Body of pancreas (tissue), 4 donors: ENCODE measurements around the gene CEP83. TPM values are rescaled to one million over a fixed set of nuclear protein-coding genes. Genes with fewer than 3 reads are reported as not detected.

Experiments used
- ATAC-seq: fragments of 150-250 bp; one replicate; pipeline ENCODE4 v1.9.1; 2016
- DNase-seq, 4 donors: peaks; one replicate each; pipeline ENCODE4 v3.0.0-alpha.2; 2019
- H3K27ac ChIP-seq, 4 donors: fragments of 200-600 bp; sonication (generic); 1 replicate in 3 of 4; 2 replicates in 1 of 4; pipeline versions ENCODE4 v1.5.1 to v1.6.1; 2016 to 2019; ENCODE audit warnings: mild to moderate bottlenecking in 1 of 4, mixed read lengths in 1 of 4, moderate library complexity in 1 of 4
- H3K27me3 ChIP-seq, 2 donors: fragments of 200-600 bp; sonication (generic); one replicate each; pipeline ENCODE4 v1.6.0; 2016; ENCODE audit warnings: mild to moderate bottlenecking in 1 of 2
- H3K36me3 ChIP-seq, 2 donors: fragments of 200-600 bp; sonication (generic); replicated peaks in 1 of 2; 2 replicates each; pipeline ENCODE4 v1.5.1; 2016; ENCODE audit warnings: low read depth in 2 of 2; ENCODE audit not compliant: insufficient read depth in 1 of 2
- H3K4me1 ChIP-seq: fragments of 200-600 bp; sonication (generic); one replicate; pipeline ENCODE4 v1.6.0; 2016
- H3K4me3 ChIP-seq, 2 donors: fragments of 200-600 bp; sonication (generic); 1 replicate in 1 of 2; 2 replicates in 1 of 2; pipeline ENCODE4 v1.5.1; 2016 to 2019
- H3K9me3 ChIP-seq, 3 donors: fragments of 200-600 bp; sonication (generic); 1 replicate in 2 of 3; 2 replicates in 1 of 3; pipeline ENCODE4 v1.5.1; 2016
- POLR2A ChIP-seq, 3 donors: fragments of 450-650 bp; IDR thresholded peaks; one replicate each; pipeline ENCODE4 v1.6.1; 2016; ENCODE audit warnings: antibody characterized with exemption in 3 of 3, mild to moderate bottlenecking in 2 of 3
- WGBS, 2 donors: methylation state at CpG; one replicate each; pipeline ENCODE4 v1.1.5; 2017; 5-methylcytosine and 5-hydroxymethylcytosine counted together
- intact Hi-C: fragments of 100-400 bp; cut with DNase I; formaldehyde crosslinking; loops from one replicate; pipeline ENCODE4 v1.15.1; 2023
- total RNA-seq, 2 donors: library from RNA; depleted of rRNA; stranded (reverse); fragments of >200 nt; gene quantifications; one replicate each; pipeline ENCODE4 v1.1.0, GENCODE V29; 2016
- TF ChIP-seq, protein P1 (sequence below), 7 experiments: fragments of 450-650 bp in 4 of 7; fragments of 200-600 bp in 3 of 7; sonication (generic) in 3 of 7; IDR thresholded peaks; one replicate each; pipeline ENCODE4 v1.5.1; 2016 to 2019; ENCODE audit warnings: antibody characterized with exemption in 7 of 7

The CEP83 gene
- total RNA-seq, 2 donors from 2014 or later = 41.8 to 48.1 TPM

DNA sequence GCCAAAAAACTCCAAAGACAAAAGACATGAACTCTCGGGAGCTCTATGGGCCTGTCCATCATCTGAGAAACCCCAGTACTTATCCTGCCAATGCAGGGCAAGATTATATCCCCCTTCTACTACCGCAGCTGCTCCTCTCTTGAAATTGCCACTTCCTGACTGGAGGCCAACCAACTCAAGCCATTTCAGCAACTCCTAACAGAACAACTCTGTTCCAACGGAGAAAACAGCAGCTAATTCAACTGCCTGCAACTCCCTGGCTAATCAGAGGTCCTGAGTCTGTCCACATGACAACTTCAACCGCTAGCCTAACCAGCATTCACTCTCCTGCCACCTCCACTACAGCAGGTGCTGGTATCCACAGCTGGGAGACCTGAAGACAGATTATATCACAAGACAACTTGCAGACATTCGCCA is 24.1 kb downstream of the CEP83 start:
- H3K27ac ChIP-seq = peak overlapping the region in 1 of 4 donors; percentile 17
- DNase-seq = peak in 2 of 4 donors; percentile 11 to 42
- 15 to 32% methylated on average over 5 of the region's 5 CpGs for WGBS, 2 donors
- peak; percentile 27 for ATAC-seq
- H3K9me3 ChIP-seq = no peaks in the 10 kb centered on the region
- H3K27me3 ChIP-seq = no peaks in the 10 kb centered on the region
- H3K36me3 ChIP-seq = no peaks in the 10 kb centered on the region
- TF ChIP-seq, protein P1, sequence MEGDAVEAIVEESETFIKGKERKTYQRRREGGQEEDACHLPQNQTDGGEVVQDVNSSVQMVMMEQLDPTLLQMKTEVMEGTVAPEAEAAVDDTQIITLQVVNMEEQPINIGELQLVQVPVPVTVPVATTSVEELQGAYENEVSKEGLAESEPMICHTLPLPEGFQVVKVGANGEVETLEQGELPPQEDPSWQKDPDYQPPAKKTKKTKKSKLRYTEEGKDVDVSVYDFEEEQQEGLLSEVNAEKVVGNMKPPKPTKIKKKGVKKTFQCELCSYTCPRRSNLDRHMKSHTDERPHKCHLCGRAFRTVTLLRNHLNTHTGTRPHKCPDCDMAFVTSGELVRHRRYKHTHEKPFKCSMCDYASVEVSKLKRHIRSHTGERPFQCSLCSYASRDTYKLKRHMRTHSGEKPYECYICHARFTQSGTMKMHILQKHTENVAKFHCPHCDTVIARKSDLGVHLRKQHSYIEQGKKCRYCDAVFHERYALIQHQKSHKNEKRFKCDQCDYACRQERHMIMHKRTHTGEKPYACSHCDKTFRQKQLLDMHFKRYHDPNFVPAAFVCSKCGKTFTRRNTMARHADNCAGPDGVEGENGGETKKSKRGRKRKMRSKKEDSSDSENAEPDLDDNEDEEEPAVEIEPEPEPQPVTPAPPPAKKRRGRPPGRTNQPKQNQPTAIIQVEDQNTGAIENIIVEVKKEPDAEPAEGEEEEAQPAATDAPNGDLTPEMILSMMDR (IDR thresholded peaks at IDR 0.05) = no peak
- no peak for TF ChIP-seq POLR2A (IDR thresholded peaks at IDR 0.05)
- intact Hi-C loops = no loop called here
- H3K4me1 ChIP-seq = peaks cover 26% of the 10 kb centered on the region
- H3K4me3 ChIP-seq = no peak overlapping the region

DNA sequence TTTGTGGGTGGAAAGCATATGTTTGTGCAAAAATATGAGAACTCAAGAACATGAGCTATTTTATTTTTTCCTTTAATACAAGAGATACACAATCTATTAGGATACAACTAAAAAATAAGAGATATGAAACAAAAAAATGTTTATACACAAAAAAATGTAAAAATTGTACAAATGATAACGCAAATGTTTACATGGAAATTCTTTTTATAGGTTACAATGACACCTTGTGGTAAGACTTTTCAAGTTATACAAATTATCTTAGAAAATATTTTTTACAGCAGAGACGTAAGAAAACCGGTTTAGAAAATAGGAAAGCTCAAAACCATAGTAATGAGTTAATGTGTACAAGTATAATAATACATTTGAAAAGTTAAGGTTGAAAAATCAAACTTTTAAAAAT is 25.5 kb downstream of the CEP83 start:
- Histone ChIP-seq H3K27ac (peak overlapping the region in 1 of 4 donors; percentile 44), H3K36me3 (no peaks in the 10 kb centered on the region), H3K4me1 (peaks cover 26% of the 10 kb centered on the region), H3K27me3 (no peaks in the 10 kb centered on the region), H3K9me3 (no peaks in the 10 kb centered on the region), H3K4me3 (no peak overlapping the region)
- DNase-seq (no peak), ATAC-seq (no peak)
- intact Hi-C loops = no loop called here
- TF ChIP-seq, protein P1 (IDR thresholded peaks at IDR 0.05) = peak in 3 of 7 experiments; percentile 20 to 41 (median 22)
- TF ChIP-seq POLR2A (IDR thresholded peaks at IDR 0.05) = no peak
- 22 to 28% methylated on average over 3 of the region's 3 CpGs for WGBS, 2 donors

DNA sequence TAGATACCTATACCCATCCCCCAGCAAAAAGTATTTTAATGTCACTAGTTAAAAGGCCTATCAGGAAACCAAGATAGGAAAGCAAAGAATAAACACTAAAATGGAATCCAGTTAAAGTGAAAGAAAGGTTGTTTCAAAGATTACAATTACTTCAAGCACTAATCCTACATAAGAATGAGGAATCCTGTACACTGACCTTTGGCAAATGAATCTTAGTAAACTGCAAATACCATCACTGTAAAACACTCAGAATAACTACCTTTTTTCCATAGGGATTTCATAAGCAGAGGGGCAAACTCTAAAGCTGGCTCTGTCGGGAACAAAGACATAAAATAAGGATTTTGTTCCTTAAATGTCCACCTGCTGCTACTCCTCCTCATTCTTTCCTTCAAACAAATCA is 25.9 kb downstream of the CEP83 start:
- H3K27ac ChIP-seq = peak overlapping the region in 1 of 4 donors; percentile 44
- ATAC-seq (no peak), DNase-seq (no peak)
- H3K36me3 ChIP-seq = no peaks in the 10 kb centered on the region
- no peak for TF ChIP-seq POLR2A (IDR thresholded peaks at IDR 0.05)
- TF ChIP-seq, protein P1 (IDR thresholded peaks at IDR 0.05) = no peak
- no peaks in the 10 kb centered on the region for H3K9me3 ChIP-seq
- 9 to 16% methylated on average over 1 of the region's 1 CpG for WGBS, 2 donors
- intact Hi-C loops = no loop called here
- H3K4me1 ChIP-seq = peaks cover 26% of the 10 kb centered on the region
- no peak overlapping the region for H3K4me3 ChIP-seq
- H3K27me3 ChIP-seq = no peaks in the 10 kb centered on the region

DNA sequence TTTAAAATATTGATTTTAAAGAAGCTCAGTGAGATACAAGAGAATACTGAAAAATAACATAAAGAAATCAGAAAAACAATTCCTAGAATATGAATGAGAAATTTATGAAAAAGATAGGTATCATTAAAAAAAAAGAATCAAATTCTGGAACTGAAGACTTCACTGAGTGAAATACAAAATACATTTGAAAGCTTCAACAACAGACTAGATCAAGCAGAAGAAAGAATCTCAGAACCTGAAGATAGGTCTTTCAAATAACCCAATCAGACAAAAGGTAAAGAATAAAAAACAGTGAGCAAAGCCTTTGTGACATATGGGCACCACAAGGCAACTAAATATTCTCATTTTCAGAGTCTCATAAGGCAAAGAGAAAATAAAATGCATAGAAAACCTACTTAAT is 29.4 kb downstream of the CEP83 start:
- TF ChIP-seq POLR2A (IDR thresholded peaks at IDR 0.05) = no peak
- TF ChIP-seq, protein P1 (IDR thresholded peaks at IDR 0.05) = no peak
- Histone ChIP-seq H3K27ac (no peak overlapping the region), H3K9me3 (no peaks in the 10 kb centered on the region), H3K27me3 (no peaks in the 10 kb centered on the region), H3K4me3 (no peak overlapping the region), H3K36me3 (no peaks in the 10 kb centered on the region), H3K4me1 (peaks cover 35% of the 10 kb centered on the region)
- ATAC-seq (no peak), DNase-seq (no peak)
- intact Hi-C loops = no loop called here

DNA sequence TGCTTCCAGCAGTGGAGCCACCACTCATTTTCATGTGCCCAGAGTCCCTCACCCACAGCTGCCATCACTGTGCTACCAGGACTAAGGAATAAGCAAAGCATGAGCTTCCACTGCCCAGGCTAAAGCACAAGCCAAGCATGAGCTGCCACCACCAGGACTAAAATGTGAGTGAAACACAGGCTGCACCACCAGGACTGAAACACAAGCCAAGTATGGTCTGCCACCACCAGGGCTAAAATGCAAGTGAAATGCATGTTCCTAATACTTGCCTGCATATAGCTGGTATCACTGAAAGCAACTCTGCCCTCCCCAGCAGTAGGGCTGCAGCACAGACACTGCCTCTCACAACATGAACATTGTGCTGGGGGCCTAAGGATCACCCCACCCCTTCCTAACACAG is 30.0 kb downstream of the CEP83 start:
- H3K4me3 ChIP-seq = no peak overlapping the region
- H3K27ac ChIP-seq = no peak overlapping the region
- intact Hi-C loops = no loop called here
- H3K36me3 ChIP-seq = no peaks in the 10 kb centered on the region
- H3K27me3 ChIP-seq = no peaks in the 10 kb centered on the region
- ATAC-seq (no peak), DNase-seq (no peak)
- TF ChIP-seq, protein P1 (IDR thresholded peaks at IDR 0.05) = no peak
- no peak for TF ChIP-seq POLR2A (IDR thresholded peaks at IDR 0.05)
- peaks cover 31% of the 10 kb centered on the region for H3K4me1 ChIP-seq
- no peaks in the 10 kb centered on the region for H3K9me3 ChIP-seq
